Measurements from ENCODE around the gene TMEM37. TPM values are rescaled to one million over a fixed set of nuclear protein-coding genes. Genes with fewer than 3 reads are reported as not detected.

The TMEM37 gene
- total and polyA plus RNA-seq, 9 of the 15 experiments (the other 6 are each of a cell fraction or from before 2014, with no cell fraction given), result 0.03 to 0.64 (median 0.31) TPM; not detected in 1

DNA sequence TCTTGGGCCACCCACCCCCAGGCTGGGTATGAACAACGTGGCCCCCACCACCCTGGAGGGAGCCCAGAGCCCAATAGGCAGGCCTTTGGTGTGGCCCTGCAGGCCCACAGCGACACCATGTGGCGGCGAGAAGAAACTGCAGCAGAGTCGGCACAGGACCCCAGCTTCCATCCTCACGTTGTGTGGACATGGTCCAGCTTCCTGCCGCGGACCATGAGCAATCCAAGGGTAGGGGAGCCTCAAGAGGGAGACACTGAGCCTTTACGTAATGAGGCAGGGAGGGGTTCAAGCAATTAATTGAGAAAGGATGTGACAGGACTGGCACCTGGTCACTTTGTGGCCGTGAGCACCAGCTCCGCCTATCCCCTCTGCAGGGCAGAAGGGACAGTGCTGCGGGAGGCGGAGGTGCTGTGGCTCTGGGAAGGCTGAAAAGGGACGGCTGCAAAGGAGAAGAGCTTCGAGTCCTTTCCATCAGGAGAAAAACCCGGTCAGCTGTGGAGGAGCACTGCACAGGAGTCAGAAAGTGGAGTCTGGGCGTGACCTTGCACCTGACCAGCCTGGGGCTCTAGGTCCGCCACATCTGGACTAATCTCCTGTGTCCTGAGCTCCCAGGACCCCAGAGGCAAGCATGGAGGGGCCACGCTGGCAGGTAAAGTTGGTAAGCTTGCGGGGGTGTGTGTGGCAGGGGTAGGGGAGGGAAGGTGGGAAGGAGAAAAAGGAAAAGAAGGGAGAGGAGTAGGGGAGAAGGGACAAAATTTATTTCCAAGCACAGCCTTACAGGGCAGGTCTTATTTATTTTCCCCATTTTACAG is 44.9 kb downstream of the TMEM37 start (continued):
- TF ChIP-seq RB1 (IDR thresholded peaks at IDR 0.05; ENCODE audit: low read depth), result peak; percentile 78
- TF ChIP-seq E2F5 (CRISPR knock-in tag; IDR thresholded peaks at IDR 0.05), result no peak
- no peak for TF ChIP-seq PCBP2 (IDR thresholded peaks at IDR 0.05; ENCODE audit: low read depth, low read length, poor library complexity, severe bottlenecking)
- TF ChIP-seq ZNF644 (tag; IDR thresholded peaks at IDR 0.05; ENCODE audit: low read depth), result no peak
- TF ChIP-seq TAF1 (IDR thresholded peaks at IDR 0.05; ENCODE audit: control insufficient read depth, extremely low read depth, insufficient read depth, low read length, severe bottlenecking), result no peak
- TF ChIP-seq, protein P1, sequence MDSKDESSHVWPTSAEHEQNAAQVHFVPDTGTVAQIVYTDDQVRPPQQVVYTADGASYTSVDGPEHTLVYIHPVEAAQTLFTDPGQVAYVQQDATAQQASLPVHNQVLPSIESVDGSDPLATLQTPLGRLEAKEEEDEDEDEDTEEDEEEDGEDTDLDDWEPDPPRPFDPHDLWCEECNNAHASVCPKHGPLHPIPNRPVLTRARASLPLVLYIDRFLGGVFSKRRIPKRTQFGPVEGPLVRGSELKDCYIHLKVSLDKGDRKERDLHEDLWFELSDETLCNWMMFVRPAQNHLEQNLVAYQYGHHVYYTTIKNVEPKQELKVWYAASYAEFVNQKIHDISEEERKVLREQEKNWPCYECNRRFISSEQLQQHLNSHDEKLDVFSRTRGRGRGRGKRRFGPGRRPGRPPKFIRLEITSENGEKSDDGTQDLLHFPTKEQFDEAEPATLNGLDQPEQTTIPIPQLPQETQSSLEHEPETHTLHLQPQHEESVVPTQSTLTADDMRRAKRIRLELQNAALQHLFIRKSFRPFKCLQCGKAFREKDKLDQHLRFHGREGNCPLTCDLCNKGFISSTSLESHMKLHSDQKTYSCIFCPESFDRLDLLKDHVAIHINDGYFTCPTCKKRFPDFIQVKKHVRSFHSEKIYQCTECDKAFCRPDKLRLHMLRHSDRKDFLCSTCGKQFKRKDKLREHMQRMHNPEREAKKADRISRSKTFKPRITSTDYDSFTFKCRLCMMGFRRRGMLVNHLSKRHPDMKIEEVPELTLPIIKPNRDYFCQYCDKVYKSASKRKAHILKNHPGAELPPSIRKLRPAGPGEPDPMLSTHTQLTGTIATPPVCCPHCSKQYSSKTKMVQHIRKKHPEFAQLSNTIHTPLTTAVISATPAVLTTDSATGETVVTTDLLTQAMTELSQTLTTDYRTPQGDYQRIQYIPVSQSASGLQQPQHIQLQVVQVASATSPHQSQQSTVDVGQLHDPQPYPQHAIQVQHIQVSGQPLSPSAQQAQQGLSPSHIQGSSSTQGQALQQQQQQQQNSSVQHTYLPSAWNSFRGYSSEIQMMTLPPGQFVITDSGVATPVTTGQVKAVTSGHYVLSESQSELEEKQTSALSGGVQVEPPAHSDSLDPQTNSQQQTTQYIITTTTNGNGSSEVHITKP (IDR thresholded peaks at IDR 0.05; ENCODE audit: partially characterized antibody), result no peak
- TF ChIP-seq, protein P2, sequence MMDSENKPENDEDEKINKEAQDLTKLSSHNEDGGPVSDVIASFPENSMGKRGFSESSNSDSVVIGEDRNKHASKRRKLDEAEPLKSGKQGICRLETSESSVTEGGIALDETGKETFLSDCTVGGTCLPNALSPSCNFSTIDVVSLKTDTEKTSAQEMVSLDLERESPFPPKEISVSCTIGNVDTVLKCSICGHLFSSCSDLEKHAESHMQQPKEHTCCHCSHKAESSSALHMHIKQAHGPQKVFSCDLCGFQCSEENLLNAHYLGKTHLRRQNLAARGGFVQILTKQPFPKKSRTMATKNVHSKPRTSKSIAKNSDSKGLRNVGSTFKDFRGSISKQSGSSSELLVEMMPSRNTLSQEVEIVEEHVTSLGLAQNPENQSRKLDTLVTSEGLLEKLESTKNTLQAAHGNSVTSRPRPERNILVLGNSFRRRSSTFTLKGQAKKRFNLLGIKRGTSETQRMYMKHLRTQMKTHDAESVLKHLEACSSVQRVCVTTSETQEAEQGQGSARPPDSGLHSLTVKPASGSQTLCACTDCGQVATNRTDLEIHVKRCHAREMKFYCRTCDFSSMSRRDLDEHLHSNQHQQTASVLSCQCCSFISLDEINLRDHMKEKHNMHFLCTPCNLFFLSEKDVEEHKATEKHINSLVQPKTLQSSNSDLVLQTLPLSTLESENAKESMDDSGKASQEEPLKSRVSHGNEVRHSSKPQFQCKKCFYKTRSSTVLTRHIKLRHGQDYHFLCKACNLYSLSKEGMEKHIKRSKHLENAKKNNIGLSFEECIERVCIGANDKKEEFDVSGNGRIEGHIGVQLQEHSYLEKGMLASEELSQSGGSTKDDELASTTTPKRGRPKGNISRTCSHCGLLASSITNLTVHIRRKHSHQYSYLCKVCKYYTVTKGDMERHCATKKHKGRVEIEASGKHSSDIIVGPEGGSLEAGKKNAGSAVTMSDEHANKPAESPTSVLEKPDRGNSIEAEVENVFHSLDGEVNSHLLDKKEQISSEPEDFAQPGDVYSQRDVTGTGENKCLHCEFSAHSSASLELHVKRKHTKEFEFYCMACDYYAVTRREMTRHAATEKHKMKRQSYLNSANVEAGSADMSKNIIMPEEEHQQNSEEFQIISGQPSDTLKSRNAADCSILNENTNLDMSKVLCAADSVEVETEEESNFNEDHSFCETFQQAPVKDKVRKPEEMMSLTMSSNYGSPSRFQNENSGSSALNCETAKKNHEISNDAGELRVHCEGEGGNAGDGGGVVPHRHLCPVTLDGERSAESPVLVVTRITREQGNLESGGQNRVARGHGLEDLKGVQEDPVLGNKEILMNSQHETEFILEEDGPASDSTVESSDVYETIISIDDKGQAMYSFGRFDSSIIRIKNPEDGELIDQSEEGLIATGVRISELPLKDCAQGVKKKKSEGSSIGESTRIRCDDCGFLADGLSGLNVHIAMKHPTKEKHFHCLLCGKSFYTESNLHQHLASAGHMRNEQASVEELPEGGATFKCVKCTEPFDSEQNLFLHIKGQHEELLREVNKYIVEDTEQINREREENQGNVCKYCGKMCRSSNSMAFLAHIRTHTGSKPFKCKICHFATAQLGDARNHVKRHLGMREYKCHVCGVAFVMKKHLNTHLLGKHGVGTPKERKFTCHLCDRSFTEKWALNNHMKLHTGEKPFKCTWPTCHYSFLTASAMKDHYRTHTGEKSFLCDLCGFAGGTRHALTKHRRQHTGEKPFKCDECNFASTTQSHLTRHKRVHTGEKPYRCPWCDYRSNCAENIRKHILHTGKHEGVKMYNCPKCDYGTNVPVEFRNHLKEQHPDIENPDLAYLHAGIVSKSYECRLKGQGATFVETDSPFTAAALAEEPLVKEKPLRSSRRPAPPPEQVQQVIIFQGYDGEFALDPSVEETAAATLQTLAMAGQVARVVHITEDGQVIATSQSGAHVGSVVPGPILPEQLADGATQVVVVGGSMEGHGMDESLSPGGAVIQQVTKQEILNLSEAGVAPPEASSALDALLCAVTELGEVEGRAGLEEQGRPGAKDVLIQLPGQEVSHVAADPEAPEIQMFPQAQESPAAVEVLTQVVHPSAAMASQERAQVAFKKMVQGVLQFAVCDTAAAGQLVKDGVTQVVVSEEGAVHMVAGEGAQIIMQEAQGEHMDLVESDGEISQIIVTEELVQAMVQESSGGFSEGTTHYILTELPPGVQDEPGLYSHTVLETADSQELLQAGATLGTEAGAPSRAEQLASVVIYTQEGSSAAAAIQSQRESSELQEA (IDR thresholded peaks at IDR 0.05; ENCODE audit: low read depth), result no peak
- TF ChIP-seq POLR2AphosphoS5 (IDR thresholded peaks at IDR 0.05; ENCODE audit: control insufficient read depth, insufficient read depth, low read depth, low read length), result no peak
- TF ChIP-seq NFYB (IDR thresholded peaks at IDR 0.05; ENCODE audit: extremely low read depth, insufficient read length), result no peak
- no peak for TF ChIP-seq OTX1 (CRISPR knock-in tag; IDR thresholded peaks at IDR 0.05)

Data from K562 (cell line).